ENCODE data around the gene KCNJ18.
"Not testable (repeated sequence)": the region's sequence is repeated elsewhere in the genome, so short reads cannot be mapped to it uniquely, and the experiment has no call there.

KCNJ18 gene

DNA sequence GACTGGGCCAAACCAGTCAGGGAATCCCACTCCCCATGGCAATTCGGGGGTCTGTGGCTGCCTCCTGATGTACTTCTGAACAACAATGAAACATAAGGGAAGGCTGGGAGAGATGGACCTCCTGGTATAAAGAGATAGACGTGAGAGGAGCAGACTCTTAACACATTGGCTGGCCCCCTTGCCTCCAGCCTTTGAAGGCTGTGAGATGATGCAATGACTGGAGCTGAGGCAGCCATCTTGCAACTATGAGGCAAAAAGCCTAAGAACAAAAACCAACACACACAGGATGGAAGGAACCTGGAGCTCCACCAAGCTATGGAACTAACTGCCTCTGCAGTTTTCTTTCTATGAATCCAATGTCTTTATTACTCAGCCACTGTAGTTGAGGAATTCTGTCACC, 58.8 kb downstream of the KCNJ18 start:
- in situ Hi-C loops (cut with MboI; ENCODE audit: low sequenced_read_pairs): not testable (repeated sequence)
